EL (cell line): ENCODE measurements around the gene USP17L27.
"Not testable (repeated sequence)": the region's sequence is repeated elsewhere in the genome, so short reads cannot be mapped to it uniquely, and the experiment has no call there.

Source experiments
- DNase-seq: peaks from one replicate; pipeline ENCODE4 v3.0.0-alpha.2; 2016

Gene USP17L27

GRCh38 chr4:9343848-9344247, at the start of gene USP17L27:
Gene USP17L27, plus strand, starts transcription at chr4:9344148. Its CDS starts 0 bp downstream, at chr4:9344148.
- not testable (repeated sequence) for DNase-seq

- DNase-seq: not testable (repeated sequence)
These were observed 19.8 kb upstream of the USP17L27 start for GRCh38 chr4:9324191-9324590.

- DNase-seq: not testable (repeated sequence)
These were observed 19.1 kb upstream of the USP17L27 start, which contains the start of gene USP17L24 for GRCh38 chr4:9324865-9325264. Gene USP17L24, plus strand, starts transcription at chr4:9325165. Its CDS starts 0 bp downstream, at chr4:9325165.

GRCh38 chr4:9329611-9330010, 14.3 kb upstream of the USP17L27 start, which contains the start of gene USP17L25:
Gene USP17L25, plus strand, starts transcription at chr4:9329911. Its CDS starts 0 bp downstream, at chr4:9329911.
- not testable (repeated sequence) for DNase-seq

- not testable (repeated sequence) for DNase-seq
These were observed 9.6 kb upstream of the USP17L27 start, which contains the start of gene USP17L26 for GRCh38 chr4:9334358-9334757. Gene USP17L26, plus strand, starts transcription at chr4:9334658. Its CDS starts 0 bp downstream, at chr4:9334658.

- DNase-seq: not testable (repeated sequence)
These were observed 4.8 kb upstream of the USP17L27 start, which contains the start of gene USP17L5 for GRCh38 chr4:9339103-9339502. Gene USP17L5, plus strand, starts transcription at chr4:9339403. Its CDS starts 0 bp downstream, at chr4:9339403.

GRCh38 chr4:9348593-9348992, 4.6 kb downstream of the USP17L27 start, which contains the start of gene USP17L28:
Gene USP17L28, plus strand, starts transcription at chr4:9348893. Its CDS starts 0 bp downstream, at chr4:9348893.
- DNase-seq: not testable (repeated sequence)

- not testable (repeated sequence) for DNase-seq
These were observed 6.9 kb downstream of the USP17L27 start for GRCh38 chr4:9350866-9351265.

- DNase-seq: not testable (repeated sequence)
These were observed 9.4 kb downstream of the USP17L27 start, which contains the start of gene USP17L29 for GRCh38 chr4:9353338-9353737. Gene USP17L29, plus strand, starts transcription at chr4:9353638. Its CDS starts 0 bp downstream, at chr4:9353638.

- not testable (repeated sequence) for DNase-seq
These were observed 18.9 kb downstream of the USP17L27 start, which contains the start of gene USP17L30 for GRCh38 chr4:9362829-9363228. Gene USP17L30, plus strand, starts transcription at chr4:9363129. Its CDS starts 0 bp downstream, at chr4:9363129.

- not testable (repeated sequence) for DNase-seq
These were observed 35.9 kb downstream of the USP17L27 start for GRCh38 chr4:9379881-9380280.

GRCh38 chr4:9381012-9381534, 37.1 kb downstream of the USP17L27 start:
- DNase-seq: peak; percentile 1

- no peak for DNase-seq
These were observed 40.2 kb downstream of the USP17L27 start for GRCh38 chr4:9384126-9384525.

GRCh38 chr4:9389001-9389400, 45.1 kb downstream of the USP17L27 start:
- not testable (repeated sequence) for DNase-seq
